Prostate gland (tissue), 2 donors: ENCODE data around the gene SVOPL.

Experiments
- CTCF ChIP-seq, 4 experiments: fragments of 200-600 bp in 2 of 4; fragments of 450-650 bp in 2 of 4; sonication (generic) in 2 of 4; IDR thresholded peaks; 1 replicate in 3 of 4; 2 replicates in 1 of 4; pipeline ENCODE4 v1.5.1; 2016 to 2019; ENCODE audit warnings: antibody characterized with exemption in 4 of 4, mild to moderate bottlenecking in 2 of 4, moderate library complexity in 2 of 4
- POLR2A ChIP-seq: fragments of 450-650 bp; IDR thresholded peaks from one replicate; pipeline ENCODE4 v1.6.1; 2016; ENCODE audit warnings: antibody characterized with exemption, mild to moderate bottlenecking
- POLR2AphosphoS5 ChIP-seq: sonication (generic); formaldehyde crosslinking; IDR thresholded peaks from one replicate; pipeline ENCODE4 v1.6.1; 2017; ENCODE audit warnings: antibody characterized with exemption

- TF ChIP-seq POLR2AphosphoS5 (no peak), CTCF (IDR thresholded peaks at IDR 0.05) (no peak), POLR2A (no peak)
Measured at GRCh38 chr7:138691178-138691577, 10.0 kb downstream of the SVOPL start.
